ENCODE data around the gene DGKB.

The DGKB gene

DNA sequence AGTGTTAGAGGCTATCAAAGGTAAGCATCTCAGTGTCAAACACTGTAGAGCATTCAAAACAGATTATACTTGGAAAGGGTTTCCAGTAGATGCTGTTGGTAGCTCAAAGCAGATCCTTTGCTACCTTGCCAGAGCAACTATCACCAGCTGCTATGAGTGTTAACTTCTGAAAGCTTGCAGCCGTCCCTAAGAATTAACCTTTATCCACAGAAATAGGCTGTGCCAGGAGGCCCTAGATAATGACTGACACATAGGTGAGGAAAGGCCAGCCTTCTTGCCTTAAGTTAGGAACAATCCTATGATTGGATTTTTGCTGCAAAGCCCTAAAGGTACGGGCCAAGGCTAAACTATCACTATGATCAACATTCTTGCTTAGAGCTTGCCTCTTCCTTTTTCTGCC, 263.2 kb downstream of the DGKB start:
- no peak for TF ChIP-seq ZNF274 (IDR thresholded peaks at IDR 0.05; ENCODE audit: low read depth, low read length)
- no peak for TF ChIP-seq SUZ12 (IDR thresholded peaks at IDR 0.05; ENCODE audit: extremely low read depth, insufficient read depth, insufficient read length)
- no peak for TF ChIP-seq YY1 (IDR thresholded peaks at IDR 0.05; ENCODE audit: insufficient read depth, insufficient read length)
- Histone ChIP-seq H3K4me3 (ENCODE audit: insufficient read length, low read depth) (no peak overlapping the region), H3K9ac (ENCODE audit: insufficient read length, low read depth) (no peak overlapping the region), H3K27me3 (ENCODE audit: insufficient read depth, insufficient read length) (no peaks in the 10 kb centered on the region), H3K36me3 (ENCODE audit: insufficient read depth, insufficient read length, low read length) (no peaks in the 10 kb centered on the region), H3K9me3 (ENCODE audit: insufficient read depth, low read length) (no peaks in the 10 kb centered on the region), H3K4me1 (ENCODE audit: insufficient read depth, insufficient read length) (no peaks in the 10 kb centered on the region)
- no peak for DNase-seq (ENCODE audit: low read depth, low spot score)

DNA sequence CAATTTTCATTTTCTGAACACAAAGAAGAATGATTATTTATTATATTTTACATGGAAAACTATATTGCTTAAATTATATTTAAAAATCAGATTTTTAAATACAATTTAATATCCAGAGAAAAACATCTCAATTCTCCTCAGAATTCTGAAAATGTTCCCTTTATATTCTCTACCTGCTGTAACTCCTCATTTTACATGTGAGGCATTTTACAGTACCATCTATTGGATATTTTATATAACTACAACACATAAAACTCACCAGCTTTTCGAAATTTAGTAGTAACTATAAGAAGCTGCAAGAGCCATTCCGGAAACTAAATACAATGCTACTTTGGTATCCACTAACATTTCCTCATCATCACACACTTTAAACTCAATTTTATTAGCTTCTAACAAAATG, 264.6 kb downstream of the DGKB start:
- Histone ChIP-seq H3K4me1 (ENCODE audit: insufficient read depth, insufficient read length) (no peaks in the 10 kb centered on the region), H3K9me3 (ENCODE audit: insufficient read depth, low read length) (no peaks in the 10 kb centered on the region), H3K9ac (ENCODE audit: insufficient read length, low read depth) (no peak overlapping the region), H3K36me3 (ENCODE audit: insufficient read depth, insufficient read length, low read length) (no peaks in the 10 kb centered on the region), H3K4me3 (ENCODE audit: insufficient read length, low read depth) (no peak overlapping the region), H3K27me3 (ENCODE audit: insufficient read depth, insufficient read length) (no peaks in the 10 kb centered on the region)
- TF ChIP-seq ZNF274 (IDR thresholded peaks at IDR 0.05; ENCODE audit: low read depth, low read length) = no peak
- no peak for TF ChIP-seq SUZ12 (IDR thresholded peaks at IDR 0.05; ENCODE audit: extremely low read depth, insufficient read depth, insufficient read length)
- no peak for TF ChIP-seq YY1 (IDR thresholded peaks at IDR 0.05; ENCODE audit: insufficient read depth, insufficient read length)
- DNase-seq (ENCODE audit: low read depth, low spot score) = no peak

DNA sequence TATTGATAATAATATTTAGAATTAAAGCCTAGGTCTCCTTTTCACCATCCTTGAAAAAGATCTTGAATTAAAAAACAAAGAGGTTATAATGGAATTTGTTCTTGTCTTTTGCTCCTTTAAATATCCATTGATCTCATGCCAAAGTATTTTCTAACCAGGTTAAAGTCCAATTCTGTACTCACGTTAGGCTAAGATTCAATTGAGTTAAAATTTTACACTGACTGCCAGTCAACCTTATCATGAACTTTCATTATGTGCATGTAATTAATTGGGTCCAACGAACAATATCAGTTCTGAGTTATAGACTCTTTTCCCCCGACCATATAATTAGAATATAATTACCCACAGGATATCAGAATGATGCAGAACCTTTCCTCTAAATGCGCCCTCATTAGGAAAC, 266.6 kb downstream of the DGKB start:
- Histone ChIP-seq H3K9me3 (ENCODE audit: insufficient read depth, low read length) (no peaks in the 10 kb centered on the region), H3K27me3 (ENCODE audit: insufficient read depth, insufficient read length) (no peaks in the 10 kb centered on the region), H3K4me3 (ENCODE audit: insufficient read length, low read depth) (no peak overlapping the region), H3K36me3 (ENCODE audit: insufficient read depth, insufficient read length, low read length) (no peaks in the 10 kb centered on the region), H3K4me1 (ENCODE audit: insufficient read depth, insufficient read length) (no peaks in the 10 kb centered on the region), H3K9ac (ENCODE audit: insufficient read length, low read depth) (no peak overlapping the region)
- DNase-seq (ENCODE audit: low read depth, low spot score) = no peak
- TF ChIP-seq ZNF274 (IDR thresholded peaks at IDR 0.05; ENCODE audit: low read depth, low read length) = no peak
- no peak for TF ChIP-seq YY1 (IDR thresholded peaks at IDR 0.05; ENCODE audit: insufficient read depth, insufficient read length)
- TF ChIP-seq SUZ12 (IDR thresholded peaks at IDR 0.05; ENCODE audit: extremely low read depth, insufficient read depth, insufficient read length) = no peak

- no peak for DNase-seq (ENCODE audit: low read depth, low spot score)
- Histone ChIP-seq H3K9ac (ENCODE audit: insufficient read length, low read depth) (no peak overlapping the region), H3K27me3 (ENCODE audit: insufficient read depth, insufficient read length) (no peaks in the 10 kb centered on the region), H3K36me3 (ENCODE audit: insufficient read depth, insufficient read length, low read length) (no peaks in the 10 kb centered on the region), H3K4me3 (ENCODE audit: insufficient read length, low read depth) (no peak overlapping the region), H3K4me1 (ENCODE audit: insufficient read depth, insufficient read length) (no peaks in the 10 kb centered on the region), H3K9me3 (ENCODE audit: insufficient read depth, low read length) (no peaks in the 10 kb centered on the region)
- TF ChIP-seq SUZ12 (IDR thresholded peaks at IDR 0.05; ENCODE audit: extremely low read depth, insufficient read depth, insufficient read length) (no peak), ZNF274 (IDR thresholded peaks at IDR 0.05; ENCODE audit: low read depth, low read length) (no peak), YY1 (IDR thresholded peaks at IDR 0.05; ENCODE audit: insufficient read depth, insufficient read length) (no peak)
Measured at GRCh38 chr7:14630048-14630447, 272.5 kb downstream of the DGKB start.

DNA sequence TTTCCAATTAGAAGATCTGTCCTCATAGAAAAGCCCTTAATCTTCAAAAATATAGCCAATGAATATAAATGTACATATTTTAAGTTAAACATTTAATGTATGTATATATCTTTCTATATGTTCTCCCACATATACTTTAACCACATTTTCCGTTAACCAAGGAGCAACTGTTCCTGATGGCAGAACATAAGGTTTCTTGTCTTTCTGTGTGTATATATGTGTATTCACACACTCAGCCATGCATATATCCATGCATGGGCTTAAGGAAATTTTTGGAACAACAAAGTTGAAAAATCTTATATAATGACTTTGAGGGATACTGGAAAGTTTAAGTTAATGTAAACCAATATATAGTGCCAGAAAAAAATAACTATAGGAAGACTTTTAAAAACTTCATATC, 274.0 kb downstream of the DGKB start:
- Histone ChIP-seq H3K4me1 (ENCODE audit: insufficient read depth, insufficient read length) (no peaks in the 10 kb centered on the region), H3K4me3 (ENCODE audit: insufficient read length, low read depth) (no peak overlapping the region), H3K9ac (ENCODE audit: insufficient read length, low read depth) (no peak overlapping the region), H3K27me3 (ENCODE audit: insufficient read depth, insufficient read length) (no peaks in the 10 kb centered on the region), H3K9me3 (ENCODE audit: insufficient read depth, low read length) (no peaks in the 10 kb centered on the region), H3K36me3 (ENCODE audit: insufficient read depth, insufficient read length, low read length) (no peaks in the 10 kb centered on the region)
- DNase-seq (ENCODE audit: low read depth, low spot score) = no peak
- TF ChIP-seq SUZ12 (IDR thresholded peaks at IDR 0.05; ENCODE audit: extremely low read depth, insufficient read depth, insufficient read length) (no peak), ZNF274 (IDR thresholded peaks at IDR 0.05; ENCODE audit: low read depth, low read length) (no peak), YY1 (IDR thresholded peaks at IDR 0.05; ENCODE audit: insufficient read depth, insufficient read length) (no peak)

- H3K9ac ChIP-seq (ENCODE audit: insufficient read length, low read depth) = no peak overlapping the region
- DNase-seq (ENCODE audit: low read depth, low spot score) = no peak
- TF ChIP-seq YY1 (IDR thresholded peaks at IDR 0.05; ENCODE audit: insufficient read depth, insufficient read length) (no peak), ZNF274 (IDR thresholded peaks at IDR 0.05; ENCODE audit: low read depth, low read length) (no peak), SUZ12 (IDR thresholded peaks at IDR 0.05; ENCODE audit: extremely low read depth, insufficient read depth, insufficient read length) (no peak)
- no peaks in the 10 kb centered on the region for H3K36me3 ChIP-seq (ENCODE audit: insufficient read depth, insufficient read length, low read length)
- H3K9me3 ChIP-seq (ENCODE audit: insufficient read depth, low read length) = no peaks in the 10 kb centered on the region
- no peak overlapping the region for H3K4me3 ChIP-seq (ENCODE audit: insufficient read length, low read depth)
- H3K4me1 ChIP-seq (ENCODE audit: insufficient read depth, insufficient read length) = no peaks in the 10 kb centered on the region
- H3K27me3 ChIP-seq (ENCODE audit: insufficient read depth, insufficient read length) = no peaks in the 10 kb centered on the region
Measured at GRCh38 chr7:14626076-14626475, 276.5 kb downstream of the DGKB start.

DNA sequence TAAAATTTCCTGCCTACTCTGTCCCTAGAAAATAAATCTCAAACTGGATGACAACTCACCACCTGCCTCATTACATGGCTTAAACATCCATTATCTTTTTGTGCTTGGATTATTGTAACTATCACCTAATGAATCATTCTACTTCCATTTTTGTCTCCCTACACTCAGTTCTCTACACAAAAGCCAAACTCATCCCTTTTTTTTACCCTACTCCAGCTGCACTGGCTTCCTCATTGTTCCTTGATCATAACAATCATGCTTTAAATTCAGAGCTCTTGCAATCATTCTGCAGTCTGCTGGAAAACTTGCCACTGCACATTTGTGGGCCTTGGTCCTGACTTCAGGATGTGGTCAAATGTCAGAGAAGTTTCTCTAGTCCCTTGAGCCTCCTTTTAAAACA, 280.0 kb downstream of the DGKB start:
- Histone ChIP-seq H3K27me3 (ENCODE audit: insufficient read depth, insufficient read length) (no peaks in the 10 kb centered on the region), H3K9me3 (ENCODE audit: insufficient read depth, low read length) (no peaks in the 10 kb centered on the region), H3K9ac (ENCODE audit: insufficient read length, low read depth) (no peak overlapping the region), H3K4me1 (ENCODE audit: insufficient read depth, insufficient read length) (no peaks in the 10 kb centered on the region), H3K4me3 (ENCODE audit: insufficient read length, low read depth) (no peak overlapping the region), H3K36me3 (ENCODE audit: insufficient read depth, insufficient read length, low read length) (no peaks in the 10 kb centered on the region)
- TF ChIP-seq SUZ12 (IDR thresholded peaks at IDR 0.05; ENCODE audit: extremely low read depth, insufficient read depth, insufficient read length) (no peak), ZNF274 (IDR thresholded peaks at IDR 0.05; ENCODE audit: low read depth, low read length) (no peak), YY1 (IDR thresholded peaks at IDR 0.05; ENCODE audit: insufficient read depth, insufficient read length) (no peak)
- DNase-seq (ENCODE audit: low read depth, low spot score) = no peak

GRCh38 chr7:14606101-14606500, 296.4 kb downstream of the DGKB start:
- Histone ChIP-seq H3K9me3 (ENCODE audit: insufficient read depth, low read length) (no peaks in the 10 kb centered on the region), H3K4me1 (ENCODE audit: insufficient read depth, insufficient read length) (no peaks in the 10 kb centered on the region), H3K36me3 (ENCODE audit: insufficient read depth, insufficient read length, low read length) (no peaks in the 10 kb centered on the region), H3K9ac (ENCODE audit: insufficient read length, low read depth) (no peak overlapping the region), H3K27me3 (ENCODE audit: insufficient read depth, insufficient read length) (no peaks in the 10 kb centered on the region), H3K4me3 (ENCODE audit: insufficient read length, low read depth) (no peak overlapping the region)
- DNase-seq (ENCODE audit: low read depth, low spot score) = no peak
- TF ChIP-seq ZNF274 (IDR thresholded peaks at IDR 0.05; ENCODE audit: low read depth, low read length) = no peak
- TF ChIP-seq SUZ12 (IDR thresholded peaks at IDR 0.05; ENCODE audit: extremely low read depth, insufficient read depth, insufficient read length) = no peak
- TF ChIP-seq YY1 (IDR thresholded peaks at IDR 0.05; ENCODE audit: insufficient read depth, insufficient read length) = no peak

Data from NT2/D1 (cell line).